Heart right ventricle (tissue), 16 donors: ENCODE data around the gene ARHGEF12. TPM values are rescaled to one million over a fixed set of nuclear protein-coding genes. Genes with fewer than 3 reads are reported as not detected.

Source experiments
- ATAC-seq, 8 donors: fragments of 200-7000 bp; cut with Tn5 transposase; one replicate each; pipeline ENCODE4 v1.9.1; 2020; ENCODE audit warnings: mild to moderate bottlenecking in 8 of 8, moderate library complexity in 8 of 8, moderate number of reproducible peaks in 1 of 8
- DNase-seq, 2 donors: peaks; one replicate each; pipeline ENCODE4 v3.0.0-alpha.2; 2020
- H3K27ac ChIP-seq, 10 donors: fragments of 200-600 bp; sonication (generic) in 2 of 10; one replicate each; pipeline versions ENCODE4 v1.5.0 to v1.8.0; 2020 to 2022; ENCODE audit warnings: mild to moderate bottlenecking in 3 of 10
- H3K27me3 ChIP-seq, 7 donors: fragments of 200-600 bp; one replicate each; pipeline ENCODE4 v1.8.0; 2021 to 2022; ENCODE audit warnings: mild to moderate bottlenecking in 2 of 7
- H3K36me3 ChIP-seq, 9 donors: fragments of 200-600 bp; sonication (generic) in 1 of 9; one replicate each; pipeline versions ENCODE4 v1.5.0 to v1.8.0; 2020 to 2022; ENCODE audit warnings: mild to moderate bottlenecking in 2 of 9
- H3K4me1 ChIP-seq, 9 donors: fragments of 200-600 bp; sonication (generic) in 1 of 9; one replicate each; pipeline versions ENCODE4 v1.5.0 to v1.8.0; 2020 to 2022; ENCODE audit warnings: mild to moderate bottlenecking in 4 of 9
- H3K4me3 ChIP-seq, 10 donors: fragments of 200-600 bp; sonication (generic) in 2 of 10; one replicate each; pipeline versions ENCODE4 v1.5.0 to v1.8.0; 2020 to 2022; ENCODE audit warnings: mild to moderate bottlenecking in 7 of 10, moderate library complexity in 2 of 10
- H3K9me3 ChIP-seq, 11 donors: fragments of 200-600 bp in 10 of 11; sonication (generic) in 2 of 11; one replicate each; pipeline versions ENCODE4 v1.5.0 to v1.8.0; 2013 to 2022; ENCODE audit warnings: mild to moderate bottlenecking in 2 of 11, control low read depth in 1 of 11, moderate library complexity in 1 of 11
- WGBS, 2 donors: extraction: QIAGEN DNeasy Blood & Tissue Kit; methylation state at CpG; one replicate each; pipeline ENCODE4 v1.1.7; 2013; ENCODE audit warnings: inconsistent platforms in 1 of 2; 5-methylcytosine and 5-hydroxymethylcytosine counted together
- intact Hi-C, 10 donors: fragments of 100-400 bp; cut with DNase I; formaldehyde crosslinking; loops; one replicate each; pipeline versions ENCODE4 v1.11.1 to v1.14.2; 2022
- polyA plus RNA-seq, 2 donors: library from polyadenylated mRNA; stranded (reverse); fragments of 200-250 nt; gene quantifications; one replicate each; pipeline ENCODE4 v1.2.3, GENCODE V29; 2013
- total RNA-seq, 10 donors: library from RNA; stranded (reverse); fragmentation: NEBNext Ultra II Directional in 3 of 10; extraction: Animal tissue kit (Norgen Biotek cat#: 25700) in 3 of 10; gene quantifications; one replicate each; pipeline versions ENCODE4 v1.2.1 to v1.2.4, GENCODE V29; 2021 to 2023
- TF ChIP-seq, protein P1 (sequence below), 9 donors: fragments of 200-600 bp; sonication (generic) in 2 of 9; IDR thresholded peaks; one replicate each; pipeline versions ENCODE4 v1.5.0 to v1.8.0; 2021 to 2022; ENCODE audit warnings: antibody characterized with exemption in 9 of 9, mild to moderate bottlenecking in 5 of 9, moderate library complexity in 1 of 9
- donor health status: Arrhythmogenic right ventricular cardiomyopathy.
- donor health status: ischemic (EF 13 %, LVEDD 7.1; RV severe dilation, severe dysfunction).
- donor health status: healthy with polysubstance abuse.
- donor health status: DM: no; HTN: yes; CAD: no.
- donor health status: DM: no; HTN: no; CAD: no.
- donor health status: ischemic (EF 25% LVEDD 6.9; RV normal size, moderate dysfunction).
- donor health status: ischemic (EF 25% LVEDD 5.7; RV mildly dilated, moderate dysfunction).
- donor health status: healthy.
- donor health status: DM: yes; HTN: yes; CAD: no.
- donor health status: Ischemic cardiomyopathy.
- donor health status: ischemic (EF 35%, LVEDD 5.7; RV mildly dilated, moderate dysfunction).
- donor health status: nonischemic (EF 11% LVEDD 7.7; RV severe dilation, severe dysfunction).
- donor health status: DM: yes; HTN: yes; CAD: no.
- donor health status: PGD.
- donor health status: ischemic (EF 29% LVEDD 5.4; RV normal size, mild dysfunction).
- donor health status: nonischemic (EF 23%, LVEDD 6.1; RV moderate dilation, normal function).

The ARHGEF12 gene
- total and polyA plus RNA-seq, 12 donors, result 20.0 to 155 (median 110) TPM

DNA sequence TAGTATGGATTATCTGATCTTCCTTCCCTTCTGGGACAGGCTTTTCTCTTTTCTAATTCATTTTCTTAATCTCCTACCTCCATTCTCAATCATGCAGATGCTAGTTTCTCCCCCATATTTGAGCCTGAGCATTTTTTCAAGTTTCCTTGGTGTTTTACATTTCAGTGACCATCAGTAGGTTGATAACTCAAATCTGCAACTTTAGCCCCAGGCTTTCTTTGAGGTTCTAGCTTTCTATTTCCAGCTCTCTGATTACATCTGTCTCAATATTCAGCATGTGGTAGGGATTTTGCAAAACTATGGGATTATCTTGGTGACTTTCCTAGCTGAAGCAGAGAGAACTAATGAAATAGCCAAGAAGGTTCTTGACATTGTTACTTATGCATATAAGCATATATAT is 67.8 kb downstream of the ARHGEF12 start:
- Histone ChIP-seq H3K27ac (peak overlapping the region in 7 of 10 donors; percentile 4 to 61 (median 39)), H3K27me3 (no peaks in the 10 kb centered on the region), H3K4me3 (no peak overlapping the region), H3K4me1 (peaks cover 11 to 89% (median 54%) of the 10 kb centered on the region in 9 donors), H3K9me3 (no peaks in the 10 kb centered on the region), H3K36me3 (peaks cover 0 to 15% (median 0%) of the 10 kb centered on the region in 9 donors)
- ATAC-seq (no peak), DNase-seq (no peak)
- intact Hi-C loops, result loop anchor here in 1 of 10 donors (5.0 kb wide), 1 partner anchor 67 kb away; the partner anchor contains the start of gene ARHGEF12
- TF ChIP-seq, protein P1, sequence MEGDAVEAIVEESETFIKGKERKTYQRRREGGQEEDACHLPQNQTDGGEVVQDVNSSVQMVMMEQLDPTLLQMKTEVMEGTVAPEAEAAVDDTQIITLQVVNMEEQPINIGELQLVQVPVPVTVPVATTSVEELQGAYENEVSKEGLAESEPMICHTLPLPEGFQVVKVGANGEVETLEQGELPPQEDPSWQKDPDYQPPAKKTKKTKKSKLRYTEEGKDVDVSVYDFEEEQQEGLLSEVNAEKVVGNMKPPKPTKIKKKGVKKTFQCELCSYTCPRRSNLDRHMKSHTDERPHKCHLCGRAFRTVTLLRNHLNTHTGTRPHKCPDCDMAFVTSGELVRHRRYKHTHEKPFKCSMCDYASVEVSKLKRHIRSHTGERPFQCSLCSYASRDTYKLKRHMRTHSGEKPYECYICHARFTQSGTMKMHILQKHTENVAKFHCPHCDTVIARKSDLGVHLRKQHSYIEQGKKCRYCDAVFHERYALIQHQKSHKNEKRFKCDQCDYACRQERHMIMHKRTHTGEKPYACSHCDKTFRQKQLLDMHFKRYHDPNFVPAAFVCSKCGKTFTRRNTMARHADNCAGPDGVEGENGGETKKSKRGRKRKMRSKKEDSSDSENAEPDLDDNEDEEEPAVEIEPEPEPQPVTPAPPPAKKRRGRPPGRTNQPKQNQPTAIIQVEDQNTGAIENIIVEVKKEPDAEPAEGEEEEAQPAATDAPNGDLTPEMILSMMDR (IDR thresholded peaks at IDR 0.05), result no peak

DNA sequence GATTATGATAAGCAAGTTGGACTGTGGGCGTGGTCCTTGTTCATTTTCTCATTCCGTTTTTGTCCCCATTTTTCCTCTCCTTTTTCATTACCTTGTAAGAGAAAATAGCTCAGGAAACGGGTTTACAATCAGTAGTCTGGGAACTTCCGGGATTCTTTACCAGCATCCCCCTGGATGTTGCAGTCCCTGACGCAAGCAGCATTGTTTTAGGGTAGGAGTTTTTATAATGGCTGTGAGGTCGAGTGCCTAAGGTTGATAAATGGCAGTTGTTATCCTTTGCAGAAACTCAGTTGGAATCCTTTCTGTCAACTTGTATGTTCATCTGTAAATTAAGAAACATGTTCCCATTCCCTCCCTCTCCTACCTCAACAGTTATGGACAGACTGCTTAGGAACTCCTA is 68.3 kb downstream of the ARHGEF12 start:
- TF ChIP-seq, protein P1 (IDR thresholded peaks at IDR 0.05), result no peak
- DNase-seq, result peak in 1 of 2 donors; percentile 43
- H3K4me3 ChIP-seq, result no peak overlapping the region
- H3K27ac ChIP-seq, result peak overlapping the region in 7 of 10 donors; percentile 22 to 61 (median 44)
- intact Hi-C loops, result loop anchor here in 1 of 10 donors (5.0 kb wide), 1 partner anchor 67 kb away; the partner anchor contains the start of gene ARHGEF12
- H3K9me3 ChIP-seq, result no peaks in the 10 kb centered on the region
- H3K36me3 ChIP-seq, result peaks cover 0 to 20% (median 0%) of the 10 kb centered on the region in 9 donors
- WGBS, 2 donors, result 47 to 54% methylated on average over 6 of the region's 6 CpGs
- H3K4me1 ChIP-seq, result peaks cover 11 to 84% (median 54%) of the 10 kb centered on the region in 9 donors
- H3K27me3 ChIP-seq, result no peaks in the 10 kb centered on the region
- ATAC-seq, result peak in 7 of 8 donors; percentile 44 to 73 (median 55)

- intact Hi-C loops, result no loop called here
- WGBS, 2 donors, result 80 to 87% methylated on average over 5 of the region's 5 CpGs
- ATAC-seq, result no peak
These were observed 73.4 kb downstream of the ARHGEF12 start for GRCh38 chr11:120409655-120410054.

DNA sequence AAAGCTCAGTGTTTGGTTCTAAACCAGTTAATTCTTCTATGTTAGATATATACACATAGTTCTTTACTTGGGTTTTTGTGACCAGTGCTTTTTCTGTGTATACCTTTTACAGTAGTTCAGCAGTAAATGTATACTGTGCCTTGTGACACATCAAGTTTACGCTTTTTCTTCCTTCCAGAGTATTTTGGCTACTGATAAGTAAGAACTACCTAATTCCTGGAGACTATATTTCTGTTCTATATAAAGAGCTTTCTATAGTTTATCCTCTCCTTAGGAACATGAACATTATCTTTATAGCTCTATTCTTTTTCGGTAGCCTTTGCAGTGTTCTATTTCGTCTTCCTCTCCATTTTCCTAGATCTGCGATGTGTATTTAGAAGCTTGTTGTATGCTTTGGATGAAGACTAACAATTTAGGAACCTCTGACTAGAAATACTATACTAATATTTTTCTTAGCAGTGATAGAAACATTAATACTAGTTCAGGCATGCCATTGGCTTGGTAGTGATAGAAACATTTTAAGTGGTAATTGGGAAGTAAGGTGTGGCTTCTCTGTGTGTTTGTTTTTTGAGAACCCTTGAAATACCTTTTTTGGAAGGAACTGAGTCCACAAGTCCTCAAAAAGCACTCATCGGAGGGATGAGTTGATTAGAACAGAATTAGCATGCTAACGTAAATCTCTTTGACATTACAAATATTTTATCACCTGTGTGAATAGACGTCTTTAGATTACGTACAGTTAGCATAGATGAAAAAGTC is 74.6 kb downstream of the ARHGEF12 start:
- no peaks in the 10 kb centered on the region for H3K9me3 ChIP-seq
- no peak overlapping the region for H3K27ac ChIP-seq
- intact Hi-C loops, result no loop called here
- peaks cover 0 to 71% (median 0%) of the 10 kb centered on the region in 9 donors for H3K36me3 ChIP-seq
- no peak for ATAC-seq
- peaks cover 0 to 38% (median 4%) of the 10 kb centered on the region in 9 donors for H3K4me1 ChIP-seq
- no peaks in the 10 kb centered on the region for H3K27me3 ChIP-seq
- WGBS, 2 donors, result 80 to 87% methylated on average over 8 of the region's 8 CpGs
- TF ChIP-seq, protein P1 (IDR thresholded peaks at IDR 0.05), result no peak
- no peak overlapping the region for H3K4me3 ChIP-seq
- no peak for DNase-seq

More at GRCh38 chr11:120409655-120410054, 73.4 kb downstream of the ARHGEF12 start:
- H3K27ac ChIP-seq, result no peak overlapping the region
- H3K9me3 ChIP-seq, result no peaks in the 10 kb centered on the region
- peaks cover 2 to 49% (median 15%) of the 10 kb centered on the region in 9 donors for H3K4me1 ChIP-seq
- no peak for DNase-seq
- TF ChIP-seq, protein P1 (IDR thresholded peaks at IDR 0.05), result no peak
- no peaks in the 10 kb centered on the region for H3K27me3 ChIP-seq
- no peak overlapping the region for H3K4me3 ChIP-seq
- peaks cover 0 to 62% (median 0%) of the 10 kb centered on the region in 9 donors for H3K36me3 ChIP-seq
